ENCODE measurements around the gene GHRH. TPM values are rescaled to one million over a fixed set of nuclear protein-coding genes. Genes with fewer than 3 reads are reported as not detected.

Gene GHRH
- total RNA-seq, 4 donors from 2014 or later, result not detected

DNA sequence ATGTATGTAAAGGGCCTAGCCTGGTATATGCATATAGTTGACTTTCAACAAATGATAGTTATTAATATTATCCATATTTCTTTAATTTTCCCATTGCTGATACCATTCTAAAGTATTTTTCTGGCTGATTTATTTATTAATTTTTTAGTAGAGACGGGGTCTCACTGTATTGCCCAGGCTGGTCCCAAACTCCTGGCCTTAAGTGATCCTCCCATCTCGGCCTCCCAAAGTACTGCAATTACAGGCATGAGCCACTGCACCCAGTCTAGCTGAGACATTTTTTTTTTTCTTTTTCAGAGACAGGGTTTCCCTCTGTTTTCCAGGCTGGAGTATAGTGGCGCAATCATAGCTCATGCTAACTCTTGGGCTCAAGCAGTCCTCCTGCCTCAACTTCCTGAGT, 52.4 kb downstream of the GHRH start:
- Histone ChIP-seq H3K36me3 (peaks cover 49 to 99% (median 91%) of the 10 kb centered on the region in 4 donors), H3K27ac (replicated peaks in 1 of 4) (no peak overlapping the region), H3K4me3 (no peak overlapping the region), H3K9me3 (no peaks in the 10 kb centered on the region), H3K27me3 (no peaks in the 10 kb centered on the region), H3K4me1 (peaks cover 0 to 22% (median 15%) of the 10 kb centered on the region in 4 donors)
- DNase-seq (ENCODE audit: extremely low spot score), result no peak
- TF ChIP-seq EP300 (IDR thresholded peaks at IDR 0.05) (no peak), POLR2AphosphoS5 (IDR thresholded peaks at IDR 0.05) (no peak)
- TF ChIP-seq, protein P1, sequence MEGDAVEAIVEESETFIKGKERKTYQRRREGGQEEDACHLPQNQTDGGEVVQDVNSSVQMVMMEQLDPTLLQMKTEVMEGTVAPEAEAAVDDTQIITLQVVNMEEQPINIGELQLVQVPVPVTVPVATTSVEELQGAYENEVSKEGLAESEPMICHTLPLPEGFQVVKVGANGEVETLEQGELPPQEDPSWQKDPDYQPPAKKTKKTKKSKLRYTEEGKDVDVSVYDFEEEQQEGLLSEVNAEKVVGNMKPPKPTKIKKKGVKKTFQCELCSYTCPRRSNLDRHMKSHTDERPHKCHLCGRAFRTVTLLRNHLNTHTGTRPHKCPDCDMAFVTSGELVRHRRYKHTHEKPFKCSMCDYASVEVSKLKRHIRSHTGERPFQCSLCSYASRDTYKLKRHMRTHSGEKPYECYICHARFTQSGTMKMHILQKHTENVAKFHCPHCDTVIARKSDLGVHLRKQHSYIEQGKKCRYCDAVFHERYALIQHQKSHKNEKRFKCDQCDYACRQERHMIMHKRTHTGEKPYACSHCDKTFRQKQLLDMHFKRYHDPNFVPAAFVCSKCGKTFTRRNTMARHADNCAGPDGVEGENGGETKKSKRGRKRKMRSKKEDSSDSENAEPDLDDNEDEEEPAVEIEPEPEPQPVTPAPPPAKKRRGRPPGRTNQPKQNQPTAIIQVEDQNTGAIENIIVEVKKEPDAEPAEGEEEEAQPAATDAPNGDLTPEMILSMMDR (IDR thresholded peaks at IDR 0.05), result no peak
- intact Hi-C loops (cut with DNase I), result no loop called here
- WGBS, result 97% methylated on average over 3 of the region's 3 CpGs

DNA sequence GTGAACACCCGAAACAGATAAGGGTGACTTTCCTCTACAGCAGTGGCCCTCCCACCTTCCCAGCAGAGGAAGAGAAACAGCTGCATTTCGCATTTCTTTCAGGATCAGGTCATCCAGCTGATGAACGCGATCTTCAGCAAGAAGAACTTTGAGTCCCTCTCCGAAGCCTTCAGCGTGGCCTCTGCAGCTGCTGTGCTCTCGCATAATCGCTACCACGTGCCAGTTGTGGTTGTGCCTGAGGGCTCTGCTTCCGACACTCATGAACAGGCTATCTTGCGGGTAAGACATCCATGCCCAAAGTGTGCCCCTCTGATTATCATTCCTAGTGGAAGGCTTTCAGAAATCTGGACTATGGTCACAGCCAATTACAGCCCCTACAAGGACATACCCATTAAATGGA, 54.4 kb downstream of the GHRH start:
- Histone ChIP-seq H3K9me3 (no peaks in the 10 kb centered on the region), H3K4me1 (peaks cover 5 to 35% (median 21%) of the 10 kb centered on the region in 4 donors), H3K36me3 (peaks cover 45 to 89% (median 81%) of the 10 kb centered on the region in 4 donors), H3K27me3 (no peaks in the 10 kb centered on the region), H3K27ac (replicated peaks in 1 of 4) (no peak overlapping the region), H3K4me3 (no peak overlapping the region)
- TF ChIP-seq EP300 (IDR thresholded peaks at IDR 0.05), result no peak
- no peak for TF ChIP-seq POLR2AphosphoS5 (IDR thresholded peaks at IDR 0.05)
- TF ChIP-seq, protein P1 (IDR thresholded peaks at IDR 0.05), result no peak
- TF ChIP-seq POLR2A (IDR thresholded peaks at IDR 0.05; ENCODE audit: low read depth), result no peak
- no peak for DNase-seq (ENCODE audit: extremely low spot score)
- intact Hi-C loops (cut with DNase I), result no loop called here
- 95% methylated on average over 11 of the region's 11 CpGs for WGBS

DNA sequence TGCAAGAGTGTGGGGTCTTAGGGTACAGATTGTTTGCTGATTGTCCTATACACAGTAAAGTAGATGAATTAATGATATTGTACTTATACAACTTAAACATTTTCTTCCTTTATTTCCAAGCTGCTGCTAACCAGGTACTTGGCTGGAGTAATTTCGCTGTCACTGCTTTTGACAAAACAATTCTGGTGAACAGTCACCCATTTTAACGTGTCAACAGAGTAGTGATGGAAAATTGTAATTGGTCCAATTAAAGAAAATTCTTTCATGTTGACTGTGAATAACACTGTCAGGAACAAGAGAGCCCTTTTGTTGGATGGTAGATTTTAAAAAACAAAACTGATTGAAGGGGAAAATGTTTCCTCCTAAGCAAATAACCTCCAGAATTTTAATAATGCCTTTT, 55.8 kb downstream of the GHRH start:
- 69% methylated on average over 2 of the region's 2 CpGs for WGBS
- intact Hi-C loops (cut with DNase I), result no loop called here

DNA sequence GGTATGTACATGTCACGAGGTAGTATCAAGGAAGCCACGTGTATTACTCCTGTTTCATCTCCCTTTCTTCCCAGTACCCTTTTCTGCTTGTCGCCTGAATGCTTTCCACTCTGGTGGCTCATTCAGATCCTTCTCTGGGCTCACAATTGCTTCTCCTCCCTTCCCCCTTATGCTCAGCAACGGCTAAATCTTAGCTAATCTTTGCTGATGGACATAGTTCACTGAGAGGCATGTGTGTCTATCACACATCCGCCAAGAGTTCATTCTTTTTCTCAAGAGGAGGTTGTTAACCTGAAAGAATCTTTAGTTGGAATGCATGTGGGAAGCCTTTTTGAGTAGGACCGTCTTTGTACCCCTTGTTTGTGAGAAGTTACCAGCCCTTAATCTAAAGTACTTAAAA, 56.5 kb downstream of the GHRH start:
- intact Hi-C loops (cut with DNase I), result no loop called here
- WGBS, result 72% methylated on average over 6 of the region's 6 CpGs
- H3K9me3 ChIP-seq, result no peaks in the 10 kb centered on the region
- peaks cover 13 to 44% (median 30%) of the 10 kb centered on the region in 4 donors for H3K4me1 ChIP-seq
- peaks cover 35 to 84% (median 76%) of the 10 kb centered on the region in 4 donors for H3K36me3 ChIP-seq
- no peak overlapping the region for H3K4me3 ChIP-seq
- H3K27ac ChIP-seq (replicated peaks in 1 of 4), result peak overlapping the region in 2 of 4 donors; percentile 6 to 11
- TF ChIP-seq, protein P1 (IDR thresholded peaks at IDR 0.05), result no peak
- TF ChIP-seq EP300 (IDR thresholded peaks at IDR 0.05), result no peak
- no peak for DNase-seq (ENCODE audit: extremely low spot score)
- H3K27me3 ChIP-seq, result no peaks in the 10 kb centered on the region

More for the DNA sequence above, 55.8 kb downstream of the GHRH start:
- Histone ChIP-seq H3K4me1 (peaks cover 13 to 44% (median 30%) of the 10 kb centered on the region in 4 donors), H3K36me3 (peaks cover 39 to 84% (median 75%) of the 10 kb centered on the region in 4 donors), H3K27me3 (no peaks in the 10 kb centered on the region), H3K9me3 (no peaks in the 10 kb centered on the region), H3K27ac (replicated peaks in 1 of 4) (peak overlapping the region in 3 of 4 donors; percentile 6 to 22 (median 11)), H3K4me3 (no peak overlapping the region)
- TF ChIP-seq EP300 (IDR thresholded peaks at IDR 0.05), result no peak
- TF ChIP-seq POLR2AphosphoS5 (IDR thresholded peaks at IDR 0.05), result no peak
- TF ChIP-seq, protein P1 (IDR thresholded peaks at IDR 0.05), result no peak
- no peak for TF ChIP-seq POLR2A (IDR thresholded peaks at IDR 0.05; ENCODE audit: low read depth)
- no peak for DNase-seq (ENCODE audit: extremely low spot score)

DNA sequence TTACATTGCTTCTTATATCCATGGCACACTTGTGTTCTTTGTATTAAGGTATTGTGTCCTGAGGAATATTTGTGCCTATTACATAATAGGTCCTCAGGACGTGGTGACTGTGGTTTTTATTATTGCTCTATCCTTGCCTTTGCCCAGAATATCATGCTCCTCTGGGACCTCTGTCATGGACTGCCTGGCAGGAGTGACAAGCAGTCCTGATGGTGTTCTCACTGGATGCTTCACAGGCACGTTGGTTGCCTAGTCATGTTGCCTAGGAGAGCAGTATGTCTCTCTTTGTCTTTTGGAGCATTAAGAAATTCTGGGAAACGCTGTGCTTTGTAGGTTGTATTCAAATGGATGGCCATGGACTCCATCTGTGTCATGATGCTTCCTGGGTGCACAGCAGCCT, 57.6 kb downstream of the GHRH start:
- Histone ChIP-seq H3K27me3 (no peaks in the 10 kb centered on the region), H3K9me3 (no peaks in the 10 kb centered on the region), H3K4me3 (no peak overlapping the region), H3K36me3 (peaks cover 42 to 84% (median 76%) of the 10 kb centered on the region in 4 donors), H3K27ac (replicated peaks in 1 of 4) (no peak overlapping the region), H3K4me1 (peaks cover 13 to 44% (median 30%) of the 10 kb centered on the region in 4 donors)
- WGBS, result 85% methylated on average over 2 of the region's 3 CpGs
- TF ChIP-seq, protein P1 (IDR thresholded peaks at IDR 0.05), result no peak
- no peak for DNase-seq (ENCODE audit: extremely low spot score)
- intact Hi-C loops (cut with DNase I), result loop anchor here (5.0 kb wide), 1 partner anchor 38 kb away; no protein-coding TSS in a partner anchor

Measured in esophagus muscularis mucosa (tissue), 4 donors.